Measurements from ENCODE around the gene FGG.
"Not testable (repeated sequence)": the region's sequence is repeated elsewhere in the genome, so short reads cannot be mapped to it uniquely, and the experiment has no call there.

Gene FGG

GRCh38 chr4:154610582-154610981 lies 1.9 kb downstream of the FGG start:
- DNase-seq = no peak

GRCh38 chr4:154609532-154609931 lies 2.9 kb downstream of the FGG start:
- no peak for DNase-seq

- no peak for DNase-seq
Observed at GRCh38 chr4:154608361-154609252, 3.8 kb downstream of the FGG start.

- no peak for DNase-seq
Observed at GRCh38 chr4:154606728-154607723, 5.4 kb downstream of the FGG start.

- DNase-seq = no peak
Observed at GRCh38 chr4:154604696-154605200, 7.7 kb downstream of the FGG start.

- DNase-seq = no peak
Observed at GRCh38 chr4:154603033-154603943, 9.2 kb downstream of the FGG start.

GRCh38 chr4:154602404-154603020 lies 9.9 kb downstream of the FGG start:
- no peak for DNase-seq

- DNase-seq = no peak
Observed at GRCh38 chr4:154597798-154598774, 14.4 kb downstream of the FGG start.

GRCh38 chr4:154597281-154597680 lies 15.2 kb downstream of the FGG start:
- not testable (repeated sequence) for DNase-seq

- no peak for DNase-seq
Observed at GRCh38 chr4:154595807-154596206, 16.6 kb downstream of the FGG start.

GRCh38 chr4:154594343-154594742 lies 18.1 kb downstream of the FGG start:
- not testable (repeated sequence) for DNase-seq

- no peak for DNase-seq
Observed at GRCh38 chr4:154593868-154594267, 18.6 kb downstream of the FGG start.

- no peak for DNase-seq
Observed at GRCh38 chr4:154591890-154592289, 20.6 kb downstream of the FGG start.

GRCh38 chr4:154590329-154591006 lies 22.0 kb downstream of the FGG start, which contains the start of gene FGA:
Gene FGA (minus strand): TSS chr4:154590742. CDS start chr4:154590687, 55 bp downstream.
- no peak for DNase-seq

- DNase-seq = no peak
Observed at GRCh38 chr4:154589296-154590197, 22.9 kb downstream of the FGG start.

- DNase-seq = no peak
Observed at GRCh38 chr4:154588198-154588597, 24.3 kb downstream of the FGG start.

GRCh38 chr4:154586296-154587033 lies 26.0 kb downstream of the FGG start:
- DNase-seq = no peak
